ENCODE results near the gene PAX2.

Gene PAX2

GRCh38 chr10:100776671-100777070 lies 31.3 kb downstream of the PAX2 start:
- no peak overlapping the region for H3K27ac ChIP-seq
- TF ChIP-seq ZFX (IDR thresholded peaks at IDR 0.05) = no peak
- TF ChIP-seq, protein P1, sequence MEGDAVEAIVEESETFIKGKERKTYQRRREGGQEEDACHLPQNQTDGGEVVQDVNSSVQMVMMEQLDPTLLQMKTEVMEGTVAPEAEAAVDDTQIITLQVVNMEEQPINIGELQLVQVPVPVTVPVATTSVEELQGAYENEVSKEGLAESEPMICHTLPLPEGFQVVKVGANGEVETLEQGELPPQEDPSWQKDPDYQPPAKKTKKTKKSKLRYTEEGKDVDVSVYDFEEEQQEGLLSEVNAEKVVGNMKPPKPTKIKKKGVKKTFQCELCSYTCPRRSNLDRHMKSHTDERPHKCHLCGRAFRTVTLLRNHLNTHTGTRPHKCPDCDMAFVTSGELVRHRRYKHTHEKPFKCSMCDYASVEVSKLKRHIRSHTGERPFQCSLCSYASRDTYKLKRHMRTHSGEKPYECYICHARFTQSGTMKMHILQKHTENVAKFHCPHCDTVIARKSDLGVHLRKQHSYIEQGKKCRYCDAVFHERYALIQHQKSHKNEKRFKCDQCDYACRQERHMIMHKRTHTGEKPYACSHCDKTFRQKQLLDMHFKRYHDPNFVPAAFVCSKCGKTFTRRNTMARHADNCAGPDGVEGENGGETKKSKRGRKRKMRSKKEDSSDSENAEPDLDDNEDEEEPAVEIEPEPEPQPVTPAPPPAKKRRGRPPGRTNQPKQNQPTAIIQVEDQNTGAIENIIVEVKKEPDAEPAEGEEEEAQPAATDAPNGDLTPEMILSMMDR (conservative IDR thresholded peaks at IDR 0.05) = no peak

DNA sequence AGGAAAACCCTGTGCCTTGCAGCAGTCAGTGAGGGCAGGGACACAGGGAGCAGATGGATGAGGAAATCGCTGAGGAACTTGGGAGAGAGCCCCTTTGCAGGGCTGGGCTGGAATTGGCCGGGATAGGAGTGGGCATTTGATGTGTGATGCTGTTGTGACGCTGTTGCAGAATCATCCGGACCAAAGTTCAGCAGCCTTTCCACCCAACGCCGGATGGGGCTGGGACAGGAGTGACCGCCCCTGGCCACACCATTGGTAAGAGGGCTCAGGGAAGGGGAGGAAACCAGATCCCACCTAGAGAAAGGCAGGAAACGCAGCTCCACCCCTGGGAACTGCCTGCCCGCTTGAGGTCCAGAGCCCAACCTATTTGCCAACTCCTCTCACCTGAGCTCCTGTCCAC lies 33.9 kb downstream of the PAX2 start:
- H3K27ac ChIP-seq = no peak overlapping the region
- TF ChIP-seq ZFX (IDR thresholded peaks at IDR 0.05) = no peak
- TF ChIP-seq, protein P1 (conservative IDR thresholded peaks at IDR 0.05) = no peak

DNA sequence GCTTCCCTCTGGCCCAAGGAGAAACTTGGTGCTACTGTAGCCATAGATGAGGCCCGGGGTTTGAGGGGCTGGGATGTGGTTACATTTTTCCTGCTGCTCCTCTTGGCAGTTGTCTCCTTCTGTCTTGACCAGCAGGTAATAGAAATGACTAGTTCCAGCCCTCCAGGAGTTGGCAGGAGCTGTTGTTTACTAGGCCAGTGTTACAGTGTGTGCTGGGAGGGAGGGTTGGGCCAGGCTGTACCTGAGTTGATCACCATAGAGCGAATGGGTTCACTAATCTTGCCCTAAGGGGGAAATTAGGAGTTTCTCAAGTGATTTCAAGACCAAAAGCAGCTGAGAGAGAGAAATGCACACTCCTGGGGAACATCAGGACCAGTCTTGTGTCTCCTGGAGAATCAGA lies 34.9 kb downstream of the PAX2 start:
- TF ChIP-seq, protein P1 (conservative IDR thresholded peaks at IDR 0.05) = no peak
- TF ChIP-seq ZFX (IDR thresholded peaks at IDR 0.05) = no peak
- peak overlapping the region; percentile 18; the same call in 1 of the 2 replicates for H3K27ac ChIP-seq

- TF ChIP-seq ZFX (IDR thresholded peaks at IDR 0.05) = no peak
- TF ChIP-seq, protein P1 (conservative IDR thresholded peaks at IDR 0.05) = no peak
Measured at GRCh38 chr10:100781145-100781665, 35.8 kb downstream of the PAX2 start.

DNA sequence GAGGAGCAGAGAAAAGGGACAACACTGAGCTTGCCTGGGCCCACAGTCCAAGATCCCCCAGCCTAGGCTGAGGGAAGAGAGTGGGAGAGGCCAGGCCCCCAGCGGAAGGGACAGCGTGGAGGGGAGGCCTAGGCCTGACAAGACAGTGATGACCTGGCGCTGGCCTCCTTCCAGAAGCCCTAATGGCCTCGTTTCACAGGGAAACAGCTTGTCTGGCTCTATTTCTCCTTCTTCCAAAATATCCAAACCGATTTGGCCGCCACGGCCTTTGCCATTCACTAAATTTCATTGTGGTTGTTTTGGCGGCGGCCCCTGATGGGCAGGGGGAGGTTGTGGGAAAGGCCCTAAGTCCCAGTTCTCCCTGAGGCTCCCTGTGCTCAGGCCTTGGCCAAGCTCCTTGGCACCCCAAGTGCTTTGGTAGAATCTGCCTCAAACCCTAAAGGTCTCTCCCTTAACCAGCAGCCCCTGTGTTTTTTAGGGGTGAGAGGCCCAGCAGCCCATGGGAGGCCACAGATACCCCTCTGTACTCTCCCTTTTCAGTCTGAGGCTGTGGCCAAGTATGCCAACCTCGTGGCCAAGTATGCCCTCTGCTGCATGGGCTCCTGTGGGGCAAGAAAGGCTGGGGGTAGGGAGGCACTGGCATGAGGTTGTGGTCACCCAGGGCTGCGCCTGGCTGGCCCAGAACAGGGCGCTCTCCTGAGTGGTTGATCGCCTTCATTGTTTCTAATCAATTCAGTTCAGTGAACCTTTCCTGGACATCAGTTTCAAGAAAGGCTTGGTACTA lies 37.3 kb downstream of the PAX2 start:
- H3K27ac ChIP-seq = no peak overlapping the region
- TF ChIP-seq ZFX (IDR thresholded peaks at IDR 0.05) = no peak
- TF ChIP-seq, protein P1 (conservative IDR thresholded peaks at IDR 0.05) = no peak

More at GRCh38 chr10:100781145-100781665, 35.8 kb downstream of the PAX2 start:
- no peak overlapping the region; the same call in 1 of the 2 replicates for H3K27ac ChIP-seq

DNA sequence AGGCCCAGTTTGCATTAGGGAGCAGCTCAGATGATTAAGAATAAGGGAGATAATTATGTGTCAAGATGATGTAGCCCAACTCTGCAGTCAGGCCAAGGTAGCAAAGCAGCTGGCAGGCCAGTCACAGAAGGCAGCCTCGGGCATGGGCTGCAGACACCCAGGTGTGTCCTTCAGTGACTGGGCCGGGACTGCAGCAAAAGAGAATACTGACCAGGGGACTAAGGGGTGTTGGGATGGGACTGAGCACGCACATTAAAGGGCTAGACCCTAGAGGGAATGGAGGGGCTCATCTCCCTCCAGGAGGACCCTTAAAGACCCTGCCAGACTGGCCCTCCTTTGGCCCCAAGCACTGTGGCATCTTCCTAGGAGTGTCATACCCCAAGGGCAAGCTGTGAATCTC lies 38.7 kb downstream of the PAX2 start:
- TF ChIP-seq ZFX (IDR thresholded peaks at IDR 0.05) = no peak
- TF ChIP-seq, protein P1 (conservative IDR thresholded peaks at IDR 0.05) = no peak

DNA sequence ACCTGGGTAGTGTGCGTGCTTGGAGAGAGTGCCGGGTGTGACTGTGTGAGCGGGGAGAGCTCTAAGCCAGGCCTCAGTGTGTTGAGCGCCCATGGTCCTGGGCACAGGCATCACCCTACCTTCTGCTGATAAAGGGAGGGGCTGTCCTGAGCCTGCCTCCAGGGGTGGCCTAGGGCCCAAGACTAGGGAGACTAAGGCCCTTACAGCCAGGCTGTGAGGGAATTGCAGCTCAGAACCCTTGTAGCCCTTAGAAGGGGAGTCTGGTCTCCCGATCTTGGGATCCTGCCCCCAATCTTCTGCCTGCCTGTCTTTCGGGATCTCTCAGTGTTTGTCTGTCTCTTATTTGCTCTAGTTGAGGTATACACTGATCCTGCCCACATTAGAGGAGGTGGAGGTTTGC lies 41.2 kb downstream of the PAX2 start:
- TF ChIP-seq, protein P1 (conservative IDR thresholded peaks at IDR 0.05) = no peak
- no peak for TF ChIP-seq ZFX (IDR thresholded peaks at IDR 0.05)
- H3K27ac ChIP-seq = no peak overlapping the region

More for the DNA sequence above, 38.7 kb downstream of the PAX2 start:
- no peak overlapping the region for H3K27ac ChIP-seq
